Lung microvascular endothelial cell (primary cell): ENCODE measurements around the gene HSPA4. TPM values are rescaled to one million over a fixed set of nuclear protein-coding genes. Genes with fewer than 3 reads are reported as not detected.

Experiments used
- DNase-seq, 2 donors: peaks; one replicate each; pipeline versions ENCODE4 v3.0.0 to v3.0.0-alpha.2; 2010; ENCODE audit warnings: low read depth in 2 of 2
- total RNA-seq: library from RNA; depleted of rRNA; stranded (reverse); fragments of >200 nt; gene quantifications from 2 replicates; pipeline ENCODE4 v1.2.1, GENCODE V29; 2014

HSPA4 gene
- total RNA-seq, 1 donor from 2014 or later: 74.8 TPM

GRCh38 chr5:133155326-133155969, 103.6 kb downstream of the HSPA4 start:
- DNase-seq: no peak

Other genes with a start within 250 kb of the HSPA4 start
- not detected in 2 replicates for gene SOWAHA, start 238.7 kb upstream of the HSPA4 start, total RNA-seq
- 1.4 and 1.5 TPM in 2 replicates for gene SHROOM1, start 221.4 kb upstream of the HSPA4 start, total RNA-seq
- gene GDF9, start 185.5 kb upstream of the HSPA4 start, total RNA-seq: not detected in 2 replicates
- gene UQCRQ, start 185.4 kb upstream of the HSPA4 start, total RNA-seq: 91.5 and 111 TPM in 2 replicates
- under 0.01 TPM in 1 of 2 replicates, not detected in the other for gene LEAP2, start 178.3 kb upstream of the HSPA4 start, total RNA-seq
- gene AFF4, start 88.4 kb upstream of the HSPA4 start, total RNA-seq: 19.8 and 20.4 TPM in 2 replicates
- gene ZCCHC10, start 25.5 kb upstream of the HSPA4 start, total RNA-seq: 13.1 and 14.3 TPM in 2 replicates